ENCODE measurements around the gene VAV2.

DNA sequence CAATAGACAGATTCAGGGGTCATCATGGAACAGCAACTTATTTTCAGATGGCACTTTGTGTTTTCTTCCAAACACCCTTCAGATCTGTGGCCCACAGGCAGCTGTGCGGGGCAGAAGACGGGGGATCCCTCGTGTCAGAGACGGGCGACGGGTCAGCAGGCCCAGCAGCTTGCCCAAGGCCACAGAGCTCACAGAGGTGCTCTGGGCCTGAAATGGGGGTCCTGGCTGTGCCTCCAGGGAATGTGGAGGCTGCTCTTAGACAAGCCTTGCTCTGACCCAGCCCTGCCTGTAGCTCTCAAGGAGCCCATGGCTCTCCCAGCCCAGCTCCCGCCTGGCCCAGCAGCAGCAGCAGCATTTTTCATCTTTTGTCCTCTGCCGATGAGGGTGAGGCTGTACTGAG lies 213.0 kb downstream of the VAV2 start:
- TF ChIP-seq, protein P1, sequence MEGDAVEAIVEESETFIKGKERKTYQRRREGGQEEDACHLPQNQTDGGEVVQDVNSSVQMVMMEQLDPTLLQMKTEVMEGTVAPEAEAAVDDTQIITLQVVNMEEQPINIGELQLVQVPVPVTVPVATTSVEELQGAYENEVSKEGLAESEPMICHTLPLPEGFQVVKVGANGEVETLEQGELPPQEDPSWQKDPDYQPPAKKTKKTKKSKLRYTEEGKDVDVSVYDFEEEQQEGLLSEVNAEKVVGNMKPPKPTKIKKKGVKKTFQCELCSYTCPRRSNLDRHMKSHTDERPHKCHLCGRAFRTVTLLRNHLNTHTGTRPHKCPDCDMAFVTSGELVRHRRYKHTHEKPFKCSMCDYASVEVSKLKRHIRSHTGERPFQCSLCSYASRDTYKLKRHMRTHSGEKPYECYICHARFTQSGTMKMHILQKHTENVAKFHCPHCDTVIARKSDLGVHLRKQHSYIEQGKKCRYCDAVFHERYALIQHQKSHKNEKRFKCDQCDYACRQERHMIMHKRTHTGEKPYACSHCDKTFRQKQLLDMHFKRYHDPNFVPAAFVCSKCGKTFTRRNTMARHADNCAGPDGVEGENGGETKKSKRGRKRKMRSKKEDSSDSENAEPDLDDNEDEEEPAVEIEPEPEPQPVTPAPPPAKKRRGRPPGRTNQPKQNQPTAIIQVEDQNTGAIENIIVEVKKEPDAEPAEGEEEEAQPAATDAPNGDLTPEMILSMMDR (conservative IDR thresholded peaks at IDR 0.05) = no peak
- TF ChIP-seq ZFX (IDR thresholded peaks at IDR 0.05) = no peak

Measured in C4-2B (cell line).